Activated naive CD4-positive, alpha-beta T cell treated with anti-CD3 and anti-CD28 coated beads for 36 hours (primary cell): ENCODE data around the gene PNMA6F. TPM values are rescaled to one million over a fixed set of nuclear protein-coding genes. Genes with fewer than 3 reads are reported as not detected.

Source experiments
- CTCF ChIA-PET: fragments of 350-600 bp; sonication (Branson Sonifier 250); formaldehyde crosslinking; loops from one replicate; lab custom pipeline; 2021; ENCODE audit warnings: antibody characterized with exemption; lab: Charles Lee
- DNase-seq: peaks from one replicate; pipeline ENCODE4 v3.0.0-alpha.2; 2020
- H3K27ac Mint-ChIP-seq: one replicate; pipeline ENCODE4 v1.8.0; 2021; ENCODE audit warnings: mild to moderate bottlenecking, mixed read lengths
- H3K27me3 Mint-ChIP-seq: one replicate; pipeline ENCODE4 v1.8.0; 2021; ENCODE audit warnings: low read depth, mixed read lengths
- H3K36me3 Mint-ChIP-seq: one replicate; pipeline ENCODE4 v1.8.0; 2021; ENCODE audit warnings: low read depth, mixed read lengths
- H3K4me1 Mint-ChIP-seq: one replicate; pipeline ENCODE4 v1.8.0; 2021; ENCODE audit warnings: low read depth, mixed read lengths
- H3K4me3 Mint-ChIP-seq: one replicate; pipeline ENCODE4 v1.8.0; 2021; ENCODE audit warnings: mild to moderate bottlenecking, moderate library complexity, mixed read lengths
- H3K9me3 Mint-ChIP-seq: one replicate; pipeline ENCODE4 v1.8.0; 2021; ENCODE audit warnings: mixed read lengths
- intact Hi-C: fragments of 100-400 bp; cut with micrococcal nuclease; formaldehyde crosslinking; loops from one replicate; pipeline ENCODE4 v1.15.1; 2023
- total RNA-seq, 2 experiments: library from RNA; stranded (reverse); gene quantifications; one replicate each; pipeline ENCODE4 v1.2.3, GENCODE V29; 2021

The PNMA6F gene
- total RNA-seq, 2 experiments from 2014 or later, result not detected

GRCh38 chrX:153348421-153348820 is 26.9 kb upstream of the PNMA6F start:
- Mint-ChIP-seq H3K27ac (no peak overlapping the region), H3K9me3 (no peaks in the 10 kb centered on the region), H3K27me3 (no peaks in the 10 kb centered on the region), H3K4me3 (no peak overlapping the region), H3K4me1 (peaks cover 13% of the 10 kb centered on the region), H3K36me3 (peaks cover 29% of the 10 kb centered on the region)
- CTCF ChIA-PET, result no interaction called here
- DNase-seq, result no peak
- intact Hi-C loops, result no loop called here

- H3K36me3 Mint-ChIP-seq, result peaks cover 29% of the 10 kb centered on the region
- intact Hi-C loops, result no loop called here
- CTCF ChIA-PET, result no interaction called here
- H3K27ac Mint-ChIP-seq, result no peak overlapping the region
- DNase-seq, result no peak
- peaks cover 22% of the 10 kb centered on the region for H3K4me1 Mint-ChIP-seq
- no peaks in the 10 kb centered on the region for H3K9me3 Mint-ChIP-seq
- H3K27me3 Mint-ChIP-seq, result no peaks in the 10 kb centered on the region
- H3K4me3 Mint-ChIP-seq, result no peak overlapping the region
These were observed 26.0 kb upstream of the PNMA6F start for GRCh38 chrX:153347530-153347929.

GRCh38 chrX:153343674-153344073 is 22.1 kb upstream of the PNMA6F start:
- intact Hi-C loops, result no loop called here
- CTCF ChIA-PET, result no interaction called here
- DNase-seq, result no peak
- Mint-ChIP-seq H3K9me3 (peaks cover 3% of the 10 kb centered on the region), H3K4me3 (no peak overlapping the region), H3K27me3 (no peaks in the 10 kb centered on the region), H3K4me1 (peaks cover 52% of the 10 kb centered on the region), H3K36me3 (peaks cover 54% of the 10 kb centered on the region), H3K27ac (peak overlapping the region; percentile 86)

- peak overlapping the region; percentile 86 for H3K27ac Mint-ChIP-seq
- peak; percentile 20 for DNase-seq
- peaks cover 3% of the 10 kb centered on the region for H3K9me3 Mint-ChIP-seq
- H3K27me3 Mint-ChIP-seq, result no peaks in the 10 kb centered on the region
- intact Hi-C loops, result no loop called here
- H3K4me3 Mint-ChIP-seq, result no peak overlapping the region
- H3K36me3 Mint-ChIP-seq, result peaks cover 58% of the 10 kb centered on the region
- CTCF ChIA-PET, result no interaction called here
- peaks cover 59% of the 10 kb centered on the region for H3K4me1 Mint-ChIP-seq
These were observed 21.4 kb upstream of the PNMA6F start for GRCh38 chrX:153342762-153343558.

- no peaks in the 10 kb centered on the region for H3K27me3 Mint-ChIP-seq
- peaks cover 3% of the 10 kb centered on the region for H3K9me3 Mint-ChIP-seq
- H3K4me1 Mint-ChIP-seq, result peaks cover 86% of the 10 kb centered on the region
- peaks cover 58% of the 10 kb centered on the region for H3K36me3 Mint-ChIP-seq
- no peak overlapping the region for H3K27ac Mint-ChIP-seq
- intact Hi-C loops, result no loop called here
- no peak overlapping the region for H3K4me3 Mint-ChIP-seq
- DNase-seq, result no peak
- CTCF ChIA-PET, result no interaction called here
These were observed 18.5 kb upstream of the PNMA6F start for GRCh38 chrX:153340111-153340510.

GRCh38 chrX:153339662-153340061 is 18.1 kb upstream of the PNMA6F start:
- DNase-seq, result no peak
- intact Hi-C loops, result loop anchor here (5.0 to 10.0 kb wide), 4 partner anchors 258 to 755 kb away; partner anchors contain the start of genes CCNQ, CETN2, MECP2 and NSDHL
- Mint-ChIP-seq H3K36me3 (peaks cover 55% of the 10 kb centered on the region), H3K27ac (no peak overlapping the region), H3K4me1 (peaks cover 86% of the 10 kb centered on the region), H3K9me3 (peaks cover 3% of the 10 kb centered on the region), H3K4me3 (no peak overlapping the region), H3K27me3 (no peaks in the 10 kb centered on the region)
- CTCF ChIA-PET, result no interaction called here

- intact Hi-C loops, result loop anchor here (5.0 to 10.0 kb wide), 4 partner anchors 258 to 756 kb away; partner anchors contain the start of genes CCNQ, CETN2, MECP2 and NSDHL
- DNase-seq, result peak; percentile 21
- peaks cover 3% of the 10 kb centered on the region for H3K9me3 Mint-ChIP-seq
- H3K27ac Mint-ChIP-seq, result peak overlapping the region; percentile 80
- H3K4me3 Mint-ChIP-seq, result peak overlapping the region; percentile 21
- CTCF ChIA-PET, result no interaction called here
- H3K27me3 Mint-ChIP-seq, result no peaks in the 10 kb centered on the region
- H3K4me1 Mint-ChIP-seq, result peaks cover 81% of the 10 kb centered on the region
- H3K36me3 Mint-ChIP-seq, result peaks cover 49% of the 10 kb centered on the region
These were observed 17.3 kb upstream of the PNMA6F start for GRCh38 chrX:153338836-153339235.

- H3K9me3 Mint-ChIP-seq, result peaks cover 3% of the 10 kb centered on the region
- peaks cover 65% of the 10 kb centered on the region for H3K4me1 Mint-ChIP-seq
- no peaks in the 10 kb centered on the region for H3K27me3 Mint-ChIP-seq
- CTCF ChIA-PET, result no interaction called here
- no peak for DNase-seq
- H3K27ac Mint-ChIP-seq, result peak overlapping the region; percentile 80
- peaks cover 41% of the 10 kb centered on the region for H3K36me3 Mint-ChIP-seq
- intact Hi-C loops, result loop anchor here (2.0 to 10.0 kb wide), 5 partner anchors 34 to 758 kb away; partner anchors contain the start of genes CCNQ, CETN2, MECP2 and NSDHL
- H3K4me3 Mint-ChIP-seq, result peak overlapping the region; percentile 24
These were observed 15.4 kb upstream of the PNMA6F start for GRCh38 chrX:153336988-153337387.

- Mint-ChIP-seq H3K36me3 (peaks cover 34% of the 10 kb centered on the region), H3K4me1 (peaks cover 58% of the 10 kb centered on the region), H3K27ac (peak overlapping the region; percentile 80), H3K4me3 (peak overlapping the region; percentile 85), H3K9me3 (peaks cover 3% of the 10 kb centered on the region), H3K27me3 (no peaks in the 10 kb centered on the region)
- CTCF ChIA-PET, result no interaction called here
- intact Hi-C loops, result loop anchor here (2.0 to 10.0 kb wide), 5 partner anchors 34 to 758 kb away; partner anchors contain the start of genes CCNQ, CETN2, MECP2 and NSDHL
- DNase-seq, result peak; percentile 16
These were observed 14.7 kb upstream of the PNMA6F start for GRCh38 chrX:153336121-153336894.

- Mint-ChIP-seq H3K36me3 (peaks cover 21% of the 10 kb centered on the region), H3K9me3 (no peaks in the 10 kb centered on the region), H3K4me1 (peaks cover 47% of the 10 kb centered on the region), H3K4me3 (peak overlapping the region; percentile 85), H3K27me3 (no peaks in the 10 kb centered on the region), H3K27ac (peak overlapping the region; percentile 80)
- intact Hi-C loops, result loop anchor here (5.0 to 10.0 kb wide), 5 partner anchors 78 to 760 kb away; partner anchors contain the start of genes CCNQ, CETN2, MECP2 and NSDHL
- CTCF ChIA-PET, result no interaction called here
- no peak for DNase-seq
These were observed 13.2 kb upstream of the PNMA6F start for GRCh38 chrX:153334654-153335295.

- CTCF ChIA-PET, result no interaction called here
- Mint-ChIP-seq H3K9me3 (no peaks in the 10 kb centered on the region), H3K4me1 (peaks cover 42% of the 10 kb centered on the region), H3K27me3 (no peaks in the 10 kb centered on the region), H3K27ac (peak within 1 kb of the TSS; percentile 80), H3K4me3 (peak within 1 kb of the TSS; percentile 85), H3K36me3 (peaks cover 17% of the 10 kb centered on the region)
- DNase-seq, result peak; percentile 78
- intact Hi-C loops, result loop anchor here (5.0 to 10.0 kb wide), 4 partner anchors 78 to 761 kb away; partner anchors contain the start of genes CETN2, MECP2, NSDHL and ZFP92
These were observed 12.5 kb upstream of the PNMA6F start, which contains the start of gene ZNF275 for GRCh38 chrX:153333821-153334653. Gene ZNF275, plus strand, starts transcription at chrX:153334153. Its CDS starts 2,527 bp downstream, at chrX:153336680.
